ENCODE measurements around the gene KRTAP3-3.
"Not testable (repeated sequence)": the region's sequence is repeated elsewhere in the genome, so short reads cannot be mapped to it uniquely, and the experiment has no call there.

The KRTAP3-3 gene

DNA sequence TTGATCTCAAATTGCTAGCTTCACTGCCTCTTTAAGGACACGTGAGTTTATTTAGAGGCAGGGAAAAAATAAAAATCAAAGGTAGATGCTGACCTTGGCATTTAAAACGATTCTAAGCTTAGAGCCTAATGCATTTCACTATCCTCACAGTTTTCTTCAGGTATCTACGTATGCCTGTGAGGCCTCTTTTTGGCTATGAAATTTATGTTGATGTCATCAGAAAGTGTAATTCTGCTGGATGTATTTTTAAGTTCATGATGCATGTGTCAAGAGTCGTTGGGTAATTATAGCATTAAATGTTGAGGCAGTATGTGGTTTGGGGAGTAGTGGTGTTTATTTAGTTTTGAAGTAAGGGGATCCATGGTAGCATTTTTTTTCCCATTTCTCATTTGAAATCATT is 10.0 kb upstream of the KRTAP3-3 start:
- DNase-seq: no peak

DNA sequence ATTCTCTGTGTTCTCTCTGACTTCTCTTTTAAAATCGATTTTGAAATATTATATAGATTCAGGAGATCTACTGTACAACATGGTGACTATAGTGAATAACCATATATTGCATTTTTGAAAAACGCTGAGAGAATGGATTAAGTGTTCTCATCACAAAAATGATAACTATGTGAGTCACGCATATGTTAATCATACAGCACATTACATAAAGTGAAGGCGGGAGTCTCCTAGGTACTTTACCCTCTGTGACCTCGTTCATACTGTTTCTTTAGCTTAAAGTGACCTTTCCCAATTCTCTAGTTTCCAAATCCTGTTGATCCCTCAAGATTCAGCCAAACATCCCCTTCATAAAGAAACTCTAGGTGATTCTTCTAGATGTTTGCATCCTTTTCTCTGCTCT is 8.8 kb upstream of the KRTAP3-3 start:
- no peak for DNase-seq

DNA sequence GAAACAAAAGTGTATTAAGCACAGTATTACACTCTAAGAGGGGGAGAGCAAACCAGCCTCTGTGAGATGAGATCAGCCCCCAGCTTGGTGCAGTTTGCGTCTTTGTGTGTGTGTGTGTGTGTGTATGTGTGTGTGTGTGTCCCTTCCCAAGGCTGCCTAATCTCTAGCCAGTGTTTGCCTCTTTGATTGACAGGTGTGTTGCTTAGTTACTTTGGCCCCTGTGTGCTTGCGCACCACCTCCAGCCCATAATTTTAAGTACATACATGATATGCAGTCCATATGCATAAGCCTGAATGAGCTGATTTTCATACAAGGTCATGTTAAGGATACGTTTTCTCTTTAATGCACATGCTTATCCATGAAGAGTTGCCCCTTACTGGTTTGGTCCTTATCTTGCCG is 7.8 kb upstream of the KRTAP3-3 start:
- no peak for DNase-seq

DNA sequence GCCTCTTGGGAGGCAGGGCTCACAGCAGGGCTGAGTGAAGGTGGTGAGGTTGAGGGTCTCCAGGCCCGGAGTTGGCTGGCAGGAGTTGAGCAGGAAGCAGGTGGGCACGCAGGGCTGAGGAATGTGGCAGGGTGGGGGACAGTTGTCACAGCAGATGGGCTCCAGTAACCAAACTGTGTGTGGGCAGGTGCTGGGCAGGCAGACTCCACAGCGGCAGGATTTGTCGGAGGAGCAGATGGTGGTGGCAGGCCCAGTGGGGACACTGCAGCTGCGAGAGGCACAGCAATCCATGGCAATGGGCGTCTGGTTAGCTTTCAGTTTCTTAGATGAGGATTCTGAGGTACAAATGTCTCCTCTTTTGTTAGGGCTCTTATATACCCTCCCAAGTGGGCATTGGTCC is 5.6 kb upstream of the KRTAP3-3 start, which contains the start of gene KRTAP3-2:
Gene KRTAP3-2 (minus strand): TSS at position 344 of the 400 bp plus-strand sequence. CDS start 53 bp downstream, at position 291.
- DNase-seq: not testable (repeated sequence)

DNA sequence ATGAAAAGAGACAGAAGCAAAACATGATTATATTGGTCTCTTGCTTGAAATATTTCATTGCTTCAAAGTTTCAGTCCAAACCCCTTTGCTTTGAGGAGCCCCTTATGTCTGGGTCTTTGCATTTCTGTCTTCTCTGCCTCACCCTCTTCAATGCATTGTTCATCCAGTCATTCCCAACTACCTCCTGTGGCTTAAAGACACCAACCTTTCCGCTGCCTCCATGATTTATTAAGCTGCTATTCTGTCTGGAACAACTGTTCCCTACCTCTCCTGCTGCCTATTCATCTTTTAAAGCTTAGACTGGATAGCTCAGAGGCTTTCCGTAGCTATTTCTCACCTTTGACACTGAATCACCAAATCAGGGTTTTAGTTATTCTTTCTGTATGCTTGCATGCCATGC is 3.4 kb upstream of the KRTAP3-3 start:
- DNase-seq: no peak

DNA sequence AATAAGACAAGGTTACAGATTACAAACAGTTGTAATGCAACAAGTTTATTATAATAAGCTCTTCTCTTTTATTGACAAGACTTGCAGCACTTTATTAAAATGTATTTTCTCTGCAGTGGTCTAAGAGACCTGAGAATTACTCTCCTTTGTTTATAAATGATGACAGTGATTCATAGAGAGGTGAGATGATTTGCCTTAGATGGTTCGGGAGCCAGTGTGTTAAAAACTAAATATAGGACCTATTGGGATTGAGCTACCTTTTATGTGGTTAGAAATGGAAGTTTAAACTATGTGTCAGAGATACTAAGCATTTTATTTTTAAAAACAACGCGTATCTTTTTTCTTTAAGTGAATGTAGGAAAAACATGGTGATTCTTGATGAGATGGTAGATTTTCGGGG is 2.9 kb upstream of the KRTAP3-3 start:
- DNase-seq: no peak

DNA sequence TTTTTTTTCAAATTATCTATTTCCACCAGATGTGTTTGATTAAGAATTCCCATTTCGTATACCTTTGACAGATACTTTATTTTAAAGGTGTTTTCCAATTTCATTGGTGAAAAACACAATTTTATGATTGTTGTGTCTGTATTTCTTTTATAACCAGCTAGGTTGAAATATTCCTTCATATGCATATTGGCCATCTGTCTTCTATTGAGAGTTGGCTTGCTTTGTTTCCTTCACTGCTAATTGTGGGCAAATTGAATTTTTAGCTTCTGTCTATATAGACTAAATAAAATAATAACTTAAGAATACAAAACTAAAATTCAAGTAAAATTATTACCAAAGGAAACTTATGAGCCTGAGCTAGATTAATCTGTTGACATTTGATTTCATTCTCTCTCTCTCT is 1.2 kb upstream of the KRTAP3-3 start:
- no peak for DNase-seq

DNA sequence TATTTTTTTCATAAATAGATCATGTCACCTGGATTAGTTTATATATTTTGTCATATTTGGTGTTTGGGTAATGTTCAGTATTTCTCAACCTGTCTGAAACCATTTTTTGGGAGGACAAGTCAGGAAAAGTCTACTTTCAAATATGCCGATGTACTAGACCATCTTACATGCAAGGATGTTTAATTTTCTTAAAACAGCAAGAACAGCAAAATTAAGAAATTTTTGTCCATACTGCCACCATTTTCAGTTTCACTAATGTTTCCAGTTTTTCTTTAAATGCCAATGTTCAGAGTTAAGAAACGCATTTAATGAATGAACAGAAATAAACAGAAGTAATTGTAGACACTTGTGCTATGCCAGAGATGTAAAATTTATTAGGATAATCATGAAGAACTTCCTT is 880 bp downstream of the KRTAP3-3 start:
- no peak for DNase-seq

DNA sequence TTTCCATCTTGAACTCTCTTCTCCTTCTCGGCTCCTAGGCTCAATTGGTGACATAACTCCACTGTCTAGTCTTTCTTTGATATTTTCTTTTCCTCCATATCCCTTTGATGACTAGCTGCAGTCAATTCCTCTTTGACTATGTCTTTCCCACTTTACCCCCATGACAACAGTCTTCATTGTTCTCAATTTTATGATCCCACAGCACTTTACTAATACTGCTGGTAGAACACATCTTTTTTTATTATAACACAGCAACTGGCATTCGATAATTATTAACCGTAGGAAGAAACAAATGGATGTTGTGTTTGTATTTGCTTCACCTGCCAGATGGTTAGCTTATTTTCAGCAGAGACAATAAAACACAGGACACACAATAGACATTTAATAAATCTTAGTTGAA is 1.3 kb downstream of the KRTAP3-3 start:
- DNase-seq: peak; percentile 16

DNA sequence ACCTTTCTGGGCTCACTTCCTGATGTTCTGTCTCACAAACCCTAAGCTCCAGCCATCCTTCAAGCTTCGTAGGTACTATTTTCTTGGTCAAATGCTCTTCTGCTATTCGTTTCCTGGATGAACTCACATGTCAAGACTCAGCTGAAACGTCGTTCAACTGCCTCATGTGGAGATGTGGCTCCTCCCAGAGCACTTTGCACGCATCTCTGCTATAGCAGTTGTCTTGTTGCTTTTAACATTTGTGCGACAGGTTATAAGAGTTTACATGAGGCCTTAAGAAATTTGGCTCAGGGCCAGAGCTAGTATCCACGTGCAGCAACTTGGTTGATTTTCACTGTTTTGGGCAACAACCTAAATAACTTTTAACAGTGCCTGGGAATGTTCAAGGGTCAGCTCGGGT is 7.0 kb downstream of the KRTAP3-3 start:
- DNase-seq: no peak

DNA sequence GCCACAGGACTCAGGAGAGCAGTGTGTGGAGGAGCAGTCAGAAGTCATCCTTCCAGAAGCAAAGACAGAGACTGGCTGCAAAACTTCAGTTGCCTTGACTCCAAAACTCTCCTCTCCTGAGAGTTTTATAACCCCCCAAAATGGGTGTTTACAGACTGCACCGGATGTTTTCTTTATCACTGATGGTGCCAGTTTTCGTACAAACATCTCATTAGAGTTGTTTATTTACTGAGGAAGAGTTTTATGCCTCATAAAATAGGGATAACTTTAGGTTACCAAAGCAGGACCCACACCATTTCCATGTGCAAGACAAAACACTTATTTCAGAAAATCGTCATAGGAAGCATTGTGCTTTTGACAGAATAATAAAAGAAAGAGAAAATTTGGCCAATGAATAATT is 9.7 kb downstream of the KRTAP3-3 start, which contains the start of gene KRT40:
Gene KRT40 (minus strand): TSS at position 101 of the 400 bp plus-strand sequence. CDS start 53 bp downstream, at position 48.
- no peak for DNase-seq

DNA sequence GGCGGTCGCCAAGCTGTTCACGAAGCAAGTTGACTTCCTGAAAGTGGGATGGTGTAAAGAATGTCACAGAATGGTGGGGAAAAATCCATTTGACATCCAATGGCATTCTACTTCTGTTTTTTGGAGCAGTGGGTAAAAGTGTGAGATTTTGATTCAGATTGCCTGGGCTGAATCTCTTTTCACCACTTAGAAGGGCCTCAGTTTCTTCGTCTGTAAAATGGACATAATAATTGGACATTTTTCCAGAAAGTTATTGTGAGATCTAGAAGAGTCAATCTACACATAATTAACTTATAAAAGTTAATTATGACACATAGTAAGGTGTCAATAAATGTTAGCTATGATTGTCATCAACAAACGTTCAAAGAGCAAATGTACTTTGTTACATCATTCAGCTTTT is 12.8 kb downstream of the KRTAP3-3 start:
- DNase-seq: no peak

DNA sequence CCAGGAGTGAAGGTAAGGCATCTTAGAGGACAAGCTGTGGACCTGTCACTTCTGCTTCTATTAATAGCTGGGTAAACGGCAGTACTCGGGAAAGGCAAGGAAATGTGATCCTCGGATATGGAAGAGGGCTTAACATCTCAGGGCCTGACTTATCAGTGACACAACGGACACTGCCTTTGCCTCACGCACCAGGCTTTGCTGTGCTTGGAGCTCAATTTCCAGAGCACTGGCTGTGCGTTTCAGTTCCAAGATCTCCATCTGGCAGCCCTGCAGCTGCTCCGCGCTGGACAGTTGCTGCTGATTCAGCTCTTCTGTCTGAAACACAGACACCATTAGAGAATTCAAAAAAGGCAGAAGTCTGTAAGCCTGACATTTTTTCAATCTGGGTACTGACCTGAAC is 13.4 kb downstream of the KRTAP3-3 start:
- no peak for DNase-seq

DNA sequence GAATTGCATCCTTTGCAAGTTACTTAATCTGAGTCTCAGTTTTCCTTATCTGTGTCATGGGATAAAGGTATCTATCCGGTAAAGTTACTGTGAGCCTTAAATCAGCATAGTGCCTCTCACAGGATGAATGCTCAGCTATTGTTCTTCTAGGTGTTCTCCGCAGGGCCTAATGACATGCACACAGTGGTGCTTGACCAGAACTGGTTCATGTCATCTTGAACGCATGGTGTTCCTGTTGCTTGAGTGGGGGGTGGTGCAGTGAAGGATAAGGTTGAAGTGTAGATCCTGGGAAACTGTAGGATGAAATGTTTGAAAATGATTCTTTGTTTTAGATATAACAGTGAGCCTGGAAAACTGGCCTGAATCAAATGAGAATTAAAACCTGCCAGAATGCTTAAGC is 13.8 kb downstream of the KRTAP3-3 start:
- DNase-seq: no peak

DNA sequence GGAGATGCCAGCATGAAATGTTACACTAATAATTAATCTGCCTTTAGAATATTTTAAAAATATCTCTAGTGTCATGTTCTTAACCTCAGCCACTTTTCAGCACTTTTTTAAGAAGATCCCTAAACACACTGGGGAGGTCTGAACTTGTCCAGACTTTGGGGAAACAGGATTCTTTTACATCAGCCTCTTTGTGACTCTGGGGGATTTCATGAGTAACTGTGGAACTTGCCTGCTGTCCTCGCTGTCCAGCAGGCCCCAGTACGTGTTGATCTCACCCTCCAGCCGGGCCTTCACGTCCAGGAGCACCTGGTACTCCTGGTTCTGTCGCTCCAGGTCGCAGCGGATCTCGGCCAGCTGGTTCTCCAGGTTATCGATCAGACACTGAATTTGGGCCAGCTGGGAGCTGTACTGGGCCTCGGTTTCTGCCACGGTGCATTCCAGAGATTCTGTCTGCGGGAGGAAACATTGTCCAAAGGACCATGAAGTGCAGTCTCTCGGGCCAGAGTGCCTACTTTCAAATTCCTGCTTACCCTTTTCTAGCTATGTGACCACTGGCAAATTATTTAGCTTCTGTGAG is 15.3 kb downstream of the KRTAP3-3 start:
- no peak for DNase-seq

DNA sequence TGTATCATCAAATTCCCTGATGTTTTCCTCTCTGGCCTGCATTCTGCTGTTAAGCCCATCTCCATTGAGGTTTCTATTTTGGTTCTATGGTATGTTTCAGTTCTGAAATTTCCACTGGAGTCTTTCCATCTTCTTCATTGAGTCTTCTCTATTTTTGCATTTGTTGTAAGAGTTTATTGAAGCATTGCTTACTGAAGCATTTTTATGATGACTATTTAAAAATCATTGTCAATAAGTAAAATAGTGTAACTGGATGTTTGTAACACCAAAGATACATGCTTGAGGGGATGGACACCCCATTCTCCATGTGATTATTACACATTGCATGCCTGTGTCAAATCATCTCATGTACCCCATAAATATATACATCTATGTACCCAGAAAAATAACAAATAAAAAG is 18.4 kb downstream of the KRTAP3-3 start:
- no peak for DNase-seq

DNA sequence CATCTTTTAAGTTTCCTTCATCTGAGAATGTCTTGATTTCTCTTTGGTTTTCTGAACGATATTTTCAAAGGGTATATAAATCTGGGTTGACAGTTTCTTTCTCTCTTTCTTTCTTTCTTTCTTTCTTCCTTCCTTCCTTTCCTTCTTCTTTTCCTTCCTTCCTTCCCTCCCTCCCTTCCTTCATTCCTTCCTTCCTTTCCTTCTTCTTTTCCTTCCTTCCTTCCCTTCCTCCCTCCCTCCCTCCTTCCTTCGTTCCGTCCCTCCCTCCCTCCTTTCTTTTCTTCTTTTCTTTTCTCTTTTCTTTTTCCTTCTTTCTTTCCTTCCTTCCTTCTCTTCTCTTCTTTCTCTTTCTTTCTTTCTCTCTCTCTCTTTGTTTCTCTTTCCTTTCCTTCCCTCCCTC is 19.6 kb downstream of the KRTAP3-3 start:
- no peak for DNase-seq

DNA sequence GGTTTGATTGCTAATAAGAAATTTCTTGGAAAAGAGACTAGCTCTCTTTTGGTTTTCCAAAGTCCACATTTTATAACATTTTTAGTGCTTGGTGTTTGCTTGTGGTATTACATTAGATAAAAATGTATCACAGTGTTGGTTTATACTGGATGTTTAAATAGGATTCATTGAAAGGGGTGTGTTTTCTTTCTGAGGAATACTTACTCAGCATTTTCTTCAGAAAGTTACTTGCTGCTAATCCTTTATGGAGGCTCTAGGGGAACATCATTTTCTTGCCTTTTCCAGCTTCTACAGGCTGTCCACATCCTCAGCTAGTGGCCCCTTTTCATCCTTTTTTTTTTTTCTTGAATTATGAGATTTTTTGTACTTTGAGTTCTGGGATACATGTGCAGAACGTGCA is 26.4 kb downstream of the KRTAP3-3 start:
- no peak for DNase-seq

DNA sequence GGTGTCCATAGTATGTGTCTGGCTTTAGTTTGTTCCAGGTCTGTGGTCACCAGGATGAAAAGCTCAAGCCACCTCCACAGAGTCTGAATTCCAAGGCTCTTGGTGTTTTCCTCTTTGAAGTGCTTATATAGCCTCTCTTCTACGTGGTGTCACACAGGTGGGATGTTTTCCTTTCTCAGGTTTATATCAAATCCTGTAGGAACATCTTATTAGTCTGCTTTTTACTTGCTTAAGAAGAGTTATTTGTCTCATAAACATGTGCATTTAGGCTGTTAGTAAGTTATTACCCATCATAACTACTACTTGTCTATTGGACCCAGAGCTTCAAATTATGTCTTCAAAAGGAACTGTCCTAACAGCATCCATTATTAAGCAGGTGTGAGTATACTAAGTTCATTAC is 27.1 kb downstream of the KRTAP3-3 start, which contains the start of gene KRT39:
Gene KRT39 (minus strand): TSS at position 101 of the 400 bp plus-strand sequence. CDS start 92 bp downstream, at position 9.
- DNase-seq: no peak

DNA sequence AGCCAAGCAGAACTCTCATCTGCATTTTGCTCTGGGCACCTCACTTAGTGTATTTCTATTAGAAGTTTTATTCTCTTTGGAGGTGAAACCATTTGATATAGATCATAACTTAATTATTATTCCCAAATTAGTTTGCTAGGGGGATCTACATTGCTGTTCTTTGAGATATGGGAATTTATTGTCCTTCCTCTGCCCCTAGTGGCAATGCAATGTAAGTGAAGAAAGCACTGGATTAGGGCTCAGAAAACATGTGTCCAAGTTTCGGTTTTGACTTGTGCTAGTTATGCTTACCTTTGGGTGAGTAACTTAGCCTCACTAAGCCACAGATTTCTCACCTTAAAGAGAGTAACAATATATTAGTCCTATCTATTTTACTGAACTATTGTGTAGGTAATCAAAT is 30.1 kb downstream of the KRTAP3-3 start:
- DNase-seq: no peak

DNA sequence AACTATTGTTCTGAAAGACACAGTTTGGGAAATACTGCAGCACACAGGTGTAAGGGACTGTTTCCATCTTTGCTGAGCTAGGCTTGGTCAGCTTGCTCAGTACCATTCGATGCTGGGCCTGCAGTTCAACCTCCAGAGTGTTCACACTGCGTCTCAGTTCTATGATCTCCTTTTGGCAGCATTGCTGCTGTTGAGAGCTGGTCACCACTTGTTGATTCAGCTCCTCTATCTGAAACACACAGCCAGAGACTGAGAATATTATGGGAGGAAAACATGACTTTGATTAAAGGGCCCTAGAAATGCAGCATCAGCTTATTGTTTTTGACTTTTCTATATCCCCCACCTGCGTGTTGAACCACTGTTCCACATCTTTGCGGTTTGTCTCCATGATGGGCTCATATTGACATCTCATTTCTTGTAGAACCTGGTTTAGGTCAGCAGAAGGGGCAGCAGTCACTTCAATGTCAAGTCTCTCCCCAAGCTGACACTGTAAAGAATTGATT is 31.9 kb downstream of the KRTAP3-3 start:
- DNase-seq: no peak

DNA sequence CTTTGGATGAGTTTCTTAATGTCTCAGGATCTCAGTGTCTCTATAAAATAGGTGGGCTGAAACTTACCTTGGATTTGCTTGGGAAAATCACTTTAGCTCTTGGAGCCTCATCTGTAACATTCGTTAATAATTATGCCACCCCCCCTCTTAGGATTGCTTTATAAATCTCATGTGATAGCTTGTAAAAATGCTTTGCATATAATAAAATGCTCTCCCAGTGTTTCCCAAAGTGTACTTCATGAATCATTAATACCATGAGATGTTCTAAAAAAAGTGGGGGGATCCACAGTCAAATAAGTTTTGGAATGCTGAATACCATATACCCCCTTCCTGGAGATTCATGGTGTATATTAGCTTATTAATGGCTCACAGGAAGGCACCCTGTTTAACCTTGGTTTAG is 32.4 kb downstream of the KRTAP3-3 start:
- no peak for DNase-seq

DNA sequence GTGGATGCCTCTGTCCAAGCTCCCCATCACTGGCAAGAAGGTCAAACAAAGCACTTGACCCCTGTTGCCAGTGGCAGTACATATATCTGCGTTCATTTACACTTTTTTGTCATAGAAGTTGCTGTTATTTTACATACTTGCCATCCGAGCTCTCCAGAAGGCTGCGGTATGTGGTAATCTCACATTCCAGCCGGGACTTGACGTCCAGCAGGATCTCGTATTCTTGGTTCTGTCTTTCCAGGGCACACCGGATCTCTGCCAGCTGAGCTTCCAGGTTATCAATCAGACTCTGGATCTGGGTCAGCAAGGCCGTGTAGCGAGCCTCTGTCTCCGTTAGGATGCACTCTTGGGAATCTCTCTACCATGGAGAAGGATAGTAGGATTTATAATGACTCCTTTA is 33.8 kb downstream of the KRTAP3-3 start:
- DNase-seq: no peak

DNA sequence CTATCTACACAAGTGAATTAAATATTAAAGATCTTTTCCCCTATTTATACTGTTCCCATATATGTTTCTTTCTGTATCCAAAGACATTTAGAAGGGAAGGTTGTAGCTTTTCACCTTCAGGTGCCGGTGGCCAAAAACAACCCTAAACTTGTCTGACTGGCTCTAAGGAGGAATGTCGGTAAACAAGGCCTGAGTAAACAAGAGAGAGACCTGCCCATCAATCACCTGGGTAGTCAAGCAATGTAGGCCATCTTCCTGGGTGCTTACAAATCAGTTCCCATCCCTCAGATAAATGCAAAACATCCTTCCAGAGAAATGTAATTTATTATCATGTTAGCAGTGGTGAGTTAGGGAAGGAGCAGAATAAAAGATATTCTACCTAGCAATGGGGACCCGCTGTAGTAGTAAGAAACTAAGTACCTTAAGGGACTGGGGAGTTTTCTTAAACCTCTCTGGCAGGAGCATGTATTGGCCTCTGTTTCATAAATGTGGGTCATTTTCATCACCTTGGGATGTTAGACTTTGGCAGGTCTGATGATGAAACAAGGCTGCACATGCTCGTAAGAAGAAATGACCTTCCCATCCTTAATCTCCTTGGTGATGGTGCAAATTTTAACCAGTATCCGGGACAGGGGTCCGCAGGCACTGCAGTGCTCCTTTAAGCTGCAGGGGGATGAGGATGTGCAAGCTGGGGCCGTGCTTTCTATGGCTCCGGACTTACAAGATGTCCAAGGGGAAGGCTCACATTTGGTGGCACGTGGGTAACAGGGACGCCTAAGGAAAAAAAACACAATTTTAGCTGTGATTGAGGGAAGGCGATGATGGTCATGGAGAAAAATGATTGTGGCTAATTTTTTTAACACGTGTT is 35.6 kb downstream of the KRTAP3-3 start:
- peak; percentile 43 for DNase-seq

Measured in NCI-H748 treated with DMSO at 0.1 percent for 48 hours (cell line).